T-cell (primary cell): ENCODE data around the gene SAPCD2. TPM values are rescaled to one million over a fixed set of nuclear protein-coding genes. Genes with fewer than 3 reads are reported as not detected.
A peak's percentile ranks its signal among the peaks of the same experiment; 100 is the strongest.

Experiments
- ATAC-seq, 4 experiments: fragments of 200-7000 bp in 3 of 4; fragments of 150-1000 bp in 1 of 4; cut with Tn5 transposase; replicated peaks in 1 of 4; 1 replicate in 3 of 4; 2 replicates in 1 of 4; pipeline ENCODE4 v1.10.0; 2021; ENCODE audit warnings: moderate library complexity in 3 of 4, mild to moderate bottlenecking in 2 of 4, moderate number of reproducible peaks in 1 of 4
- CTCF ChIA-PET, 2 donors: fragments of 300-600 bp; sonication (Branson Sonifier 250); formaldehyde crosslinking; loops; one replicate each; lab custom pipeline; 2022; ENCODE audit warnings: antibody characterized with exemption in 2 of 2; lab: Charles Lee
- POLR2A ChIA-PET, 2 donors: fragments of 300-600 bp; sonication (Branson Sonifier 250); formaldehyde crosslinking; loops; one replicate each; lab custom pipeline; 2022; ENCODE audit warnings: antibody characterized with exemption in 2 of 2; lab: Charles Lee
- DNase-seq, 35 experiments: peaks; one replicate each; pipeline versions ENCODE4 v3.0.0 to v3.0.0-alpha.2; 2013 to 2023
- H3K27ac ChIP-seq: one replicate; pipeline ENCODE4 v1.5.1; 2013; ENCODE audit warnings: low read length
- H3K27me3 ChIP-seq, 2 experiments: replicated peaks in 1 of 2; 1 replicate in 1 of 2; 2 replicates in 1 of 2; pipeline versions ENCODE4 v1.6.1 to v1.7.0; 2013; ENCODE audit warnings: low read length in 1 of 2, mixed read lengths in 1 of 2; ENCODE audit not compliant: control insufficient read depth in 2 of 2, insufficient read depth in 2 of 2; ENCODE audit errors: extremely low read depth in 1 of 2
- H3K36me3 ChIP-seq, 2 donors: 1 replicate in 1 of 2; 2 replicates in 1 of 2; pipeline versions ENCODE4 v1.6.1 to v1.7.0; 2013; ENCODE audit warnings: low read length in 1 of 2; ENCODE audit not compliant: control insufficient read depth in 2 of 2, insufficient read depth in 1 of 2; ENCODE audit errors: extremely low read depth in 1 of 2
- H3K4me1 ChIP-seq, 2 experiments: 1 replicate in 1 of 2; 2 replicates in 1 of 2; pipeline versions ENCODE4 v1.6.1 to v1.7.0; 2013; ENCODE audit warnings: low read length in 2 of 2, mixed read lengths in 1 of 2; ENCODE audit not compliant: insufficient read depth in 2 of 2, control insufficient read depth in 1 of 2; ENCODE audit errors: extremely low read depth in 1 of 2
- H3K4me3 ChIP-seq, 2 donors: 1 replicate in 1 of 2; 2 replicates in 1 of 2; pipeline versions ENCODE4 v1.5.1 to v1.7.0; 2013; ENCODE audit warnings: mild to moderate bottlenecking in 2 of 2, low read length in 1 of 2, moderate library complexity in 1 of 2; ENCODE audit not compliant: control insufficient read depth in 1 of 2; ENCODE audit errors: extremely low read depth in 1 of 2
- H3K9me3 ChIP-seq: 2 replicates; pipeline ENCODE4 v1.7.0; 2013
- H3K27ac Mint-ChIP-seq, 2 donors: one replicate each; pipeline ENCODE4 v1.8.0; 2020 to 2021; ENCODE audit warnings: mild to moderate bottlenecking in 2 of 2, mixed read lengths in 2 of 2
- H3K27me3 Mint-ChIP-seq, 2 donors: one replicate each; pipeline ENCODE4 v1.8.0; 2021 to 2022; ENCODE audit warnings: mixed read lengths in 2 of 2
- H3K36me3 Mint-ChIP-seq: one replicate; pipeline ENCODE4 v1.8.0; 2021; ENCODE audit warnings: mixed read lengths
- H3K4me1 Mint-ChIP-seq, 3 donors: one replicate each; pipeline ENCODE4 v1.8.0; 2020 to 2022; ENCODE audit warnings: mixed read lengths in 3 of 3, mild to moderate bottlenecking in 1 of 3
- H3K4me3 Mint-ChIP-seq, 3 donors: one replicate each; pipeline ENCODE4 v1.8.0; 2020 to 2022; ENCODE audit warnings: mild to moderate bottlenecking in 3 of 3, mixed read lengths in 3 of 3, moderate library complexity in 3 of 3
- H3K9me3 Mint-ChIP-seq, 3 donors: one replicate each; pipeline ENCODE4 v1.8.0; 2020 to 2022; ENCODE audit warnings: mixed read lengths in 3 of 3
- whole genome bisulfite sequencing: methylation state at CpG from one replicate; pipeline ENCODE4 v1.1.5; 2013; ENCODE audit warnings: missing lambda C conversion rate; ENCODE audit not compliant: insufficient coverage; 5-methylcytosine and 5-hydroxymethylcytosine counted together
- total RNA-seq, 35 experiments: library from RNA in 6 of 35; stranded (reverse) in 6 of 35; fragments of 120-200 nt in 1 of 35; gene quantifications; one replicate each; pipeline versions ENCODE4 v1.2.1 to v1.2.4 and lab custom pipeline; 2013 to 2026

Gene SAPCD2
- total RNA-seq, 5 donors from 2014 or later (not counting 1 experiment from before 2014, with no cell fraction given), result 0.33 to 1.0 (median 0.83) TPM

DNA sequence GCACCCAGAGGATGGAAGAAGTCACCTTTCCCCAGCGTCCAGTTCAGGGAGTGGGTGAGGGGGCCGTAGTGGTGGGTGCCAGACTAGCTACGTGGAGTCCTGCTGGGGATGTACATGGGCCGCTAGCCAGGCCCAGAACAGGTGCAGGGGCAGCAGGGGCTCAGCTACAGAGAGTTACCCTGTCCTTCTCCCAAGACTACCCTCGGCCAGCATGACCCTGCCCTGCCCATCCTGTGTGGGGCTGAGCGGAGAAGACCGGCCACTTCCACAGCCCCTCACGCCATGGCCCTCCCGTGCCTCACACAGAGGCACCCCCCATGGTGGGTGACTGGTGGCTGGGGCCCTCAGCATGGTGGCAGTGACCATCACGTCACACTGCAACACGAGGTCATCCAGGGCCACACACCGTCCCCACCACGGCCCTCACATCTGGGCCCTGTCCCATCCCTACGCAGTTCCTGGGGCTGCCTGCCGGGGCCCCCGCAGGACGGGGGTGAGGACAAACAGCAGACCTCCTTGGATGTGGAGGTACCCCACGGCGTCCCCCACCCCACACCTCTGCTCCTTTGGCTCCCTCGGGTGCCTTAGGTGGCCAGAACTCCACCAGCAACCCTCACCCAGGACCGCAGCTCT lies 45.2 kb upstream of the SAPCD2 start:
- Mint-ChIP-seq H3K9me3 (no peaks in the 10 kb centered on the region), H3K36me3 (peaks cover 3% of the 10 kb centered on the region), H3K4me3 (peak overlapping the region in 1 of 3 donors; percentile 68), H3K4me1 (peaks cover 5 to 13% (median 5%) of the 10 kb centered on the region in 3 donors), H3K27ac (no peak overlapping the region), H3K27me3 (no peaks in the 10 kb centered on the region)
- H3K4me3 ChIP-seq, result peak overlapping the region in 1 of 2 donors; percentile 52
- H3K36me3 ChIP-seq, result peaks cover 3 to 22% of the 10 kb centered on the region in 2 donors
- POLR2A ChIA-PET, result interaction anchor here in 1 of 2 donors (0.6 kb wide), 1 partner anchor 125 kb away, joined by 4 read pairs; the partner anchor contains the start of gene TUBB4B
- DNase-seq (no peak), ATAC-seq (no peak)
- no peaks in the 10 kb centered on the region for H3K9me3 ChIP-seq
- CTCF ChIA-PET, result interaction anchor here (0.5 to 0.8 kb wide), 2 partner anchors 20 to 461 kb away, joined by 3 read pairs; no protein-coding TSS in a partner anchor
- no peak overlapping the region for H3K27ac ChIP-seq
- peaks cover 0 to 2% of the 10 kb centered on the region in 2 experiments for H3K27me3 ChIP-seq
- WGBS, result 88% methylated on average over 16 of the region's 21 CpGs
- H3K4me1 ChIP-seq, result peaks cover 4 to 27% of the 10 kb centered on the region in 2 experiments

DNA sequence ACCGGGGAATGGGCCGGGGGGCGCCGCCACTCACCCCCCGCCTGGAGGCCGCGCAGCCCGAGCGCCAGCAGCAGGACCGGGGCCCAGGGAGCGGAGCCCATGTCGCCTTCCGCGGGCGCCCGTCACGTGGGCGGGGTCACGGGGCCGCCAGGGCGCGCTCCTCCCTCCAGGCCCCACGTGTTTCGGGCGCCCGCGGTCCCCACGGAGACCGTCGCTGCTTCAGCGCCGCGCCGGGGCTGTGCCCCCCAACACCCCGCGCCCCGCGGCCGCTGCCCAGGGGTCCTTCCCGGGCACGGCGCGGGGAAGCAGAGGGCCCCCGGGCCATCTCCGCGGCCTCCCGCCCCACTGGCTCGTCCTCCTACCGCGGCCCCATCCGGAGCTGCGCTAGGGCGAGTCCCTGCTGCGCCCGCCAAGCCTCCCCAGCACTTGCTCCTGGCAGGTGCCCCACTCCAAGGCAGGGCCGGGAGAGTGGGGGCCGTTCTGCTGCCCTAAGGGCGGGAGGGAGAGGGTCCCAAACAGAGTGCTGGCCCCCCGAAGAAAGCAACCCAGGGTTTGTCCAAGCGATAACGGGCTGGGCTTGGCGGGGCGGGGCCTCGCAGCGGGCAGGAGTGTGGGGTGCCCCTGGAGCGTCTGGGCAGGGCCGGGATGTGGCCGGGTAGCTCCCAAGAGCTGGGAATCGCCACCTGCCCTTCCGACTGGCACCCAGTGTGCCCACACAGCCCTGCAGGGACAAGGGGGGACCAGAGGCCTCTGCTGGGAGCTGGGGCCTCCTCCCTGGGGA lies 44.4 kb upstream of the SAPCD2 start, which contains the start of gene DPP7:
Gene DPP7 (minus strand): TSS at position 121 of the 781 bp plus-strand sequence. CDS start 20 bp downstream, at position 101.
- ATAC-seq (peak; percentile 93 to 95 (median 94)), DNase-seq (peak; percentile 43 to 89 (median 71))
- Histone ChIP-seq H3K4me3 (peak within 1 kb of the TSS; percentile 44 to 52), H3K36me3 (peaks cover 3 to 29% of the 10 kb centered on the region in 2 donors), H3K27me3 (peaks cover 0 to 2% of the 10 kb centered on the region in 2 experiments), H3K4me1 (peaks cover 4 to 27% of the 10 kb centered on the region in 2 experiments), H3K27ac (no peak within 1 kb of the TSS), H3K9me3 (no peaks in the 10 kb centered on the region)
- CTCF ChIA-PET, result interaction anchor here (0.5 to 0.8 kb wide), 2 partner anchors 19 to 462 kb away, joined by 3 read pairs; no protein-coding TSS in a partner anchor
- no peaks in the 10 kb centered on the region for H3K27me3 Mint-ChIP-seq
- H3K4me1 Mint-ChIP-seq, result peaks cover 5 to 13% (median 5%) of the 10 kb centered on the region in 3 donors
- no peaks in the 10 kb centered on the region for H3K9me3 Mint-ChIP-seq
- H3K36me3 Mint-ChIP-seq, result peaks cover 3% of the 10 kb centered on the region
- POLR2A ChIA-PET, result interaction anchor here in 1 of 2 donors (0.6 kb wide), 1 partner anchor 126 kb away, joined by 4 read pairs; the partner anchor contains the start of gene TUBB4B
- peak within 1 kb of the TSS; percentile 68 to 78 (median 71) for H3K4me3 Mint-ChIP-seq
- H3K27ac Mint-ChIP-seq, result peak within 1 kb of the TSS in 1 of 2 donors; percentile 68
- 3% methylated on average over 70 of the region's 70 CpGs for WGBS

DNA sequence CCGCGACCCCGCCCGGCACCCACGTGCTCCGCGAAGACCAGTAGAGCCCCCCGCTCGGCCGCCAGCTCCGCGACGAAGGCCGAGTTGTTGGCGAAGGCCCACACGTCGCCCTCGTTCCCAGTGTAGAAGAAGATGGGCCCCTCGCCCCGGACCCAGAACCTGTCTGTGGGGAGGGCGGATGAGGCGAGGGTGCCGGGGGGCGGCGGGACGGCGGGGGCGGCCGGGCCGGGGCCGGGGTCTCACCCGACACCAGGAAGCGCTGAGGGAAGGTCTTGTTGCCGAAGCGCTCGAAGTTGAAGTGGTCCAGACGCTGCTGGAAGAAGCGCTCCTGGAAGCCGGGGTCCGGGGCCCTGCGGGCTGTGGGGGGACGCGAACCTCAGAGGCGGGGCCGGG lies 43.9 kb upstream of the SAPCD2 start:
- Mint-ChIP-seq H3K9me3 (no peaks in the 10 kb centered on the region), H3K27me3 (no peaks in the 10 kb centered on the region), H3K4me1 (peaks cover 5 to 10% (median 5%) of the 10 kb centered on the region in 3 donors), H3K36me3 (peaks cover 3% of the 10 kb centered on the region), H3K4me3 (peak overlapping the region; percentile 49 to 71 (median 68)), H3K27ac (no peak overlapping the region)
- peaks cover 0 to 2% of the 10 kb centered on the region in 2 experiments for H3K27me3 ChIP-seq
- H3K4me3 ChIP-seq, result peak overlapping the region; percentile 44 to 47
- WGBS, result 0% methylated on average over 37 of the region's 45 CpGs
- no peaks in the 10 kb centered on the region for H3K9me3 ChIP-seq
- DNase-seq, result no peak
- ChIA-PET CTCF (no interaction called here), POLR2A (interaction anchor here in 1 of 2 donors (0.7 kb wide), 1 partner anchor 17 kb away, joined by 11 read pairs; no protein-coding TSS in a partner anchor)
- H3K36me3 ChIP-seq, result peaks cover 7 to 35% of the 10 kb centered on the region in 2 donors
- H3K27ac ChIP-seq, result no peak overlapping the region
- ATAC-seq, result peak; percentile 13 to 42 (median 16)
- H3K4me1 ChIP-seq, result peaks cover 4 to 27% of the 10 kb centered on the region in 2 experiments

DNA sequence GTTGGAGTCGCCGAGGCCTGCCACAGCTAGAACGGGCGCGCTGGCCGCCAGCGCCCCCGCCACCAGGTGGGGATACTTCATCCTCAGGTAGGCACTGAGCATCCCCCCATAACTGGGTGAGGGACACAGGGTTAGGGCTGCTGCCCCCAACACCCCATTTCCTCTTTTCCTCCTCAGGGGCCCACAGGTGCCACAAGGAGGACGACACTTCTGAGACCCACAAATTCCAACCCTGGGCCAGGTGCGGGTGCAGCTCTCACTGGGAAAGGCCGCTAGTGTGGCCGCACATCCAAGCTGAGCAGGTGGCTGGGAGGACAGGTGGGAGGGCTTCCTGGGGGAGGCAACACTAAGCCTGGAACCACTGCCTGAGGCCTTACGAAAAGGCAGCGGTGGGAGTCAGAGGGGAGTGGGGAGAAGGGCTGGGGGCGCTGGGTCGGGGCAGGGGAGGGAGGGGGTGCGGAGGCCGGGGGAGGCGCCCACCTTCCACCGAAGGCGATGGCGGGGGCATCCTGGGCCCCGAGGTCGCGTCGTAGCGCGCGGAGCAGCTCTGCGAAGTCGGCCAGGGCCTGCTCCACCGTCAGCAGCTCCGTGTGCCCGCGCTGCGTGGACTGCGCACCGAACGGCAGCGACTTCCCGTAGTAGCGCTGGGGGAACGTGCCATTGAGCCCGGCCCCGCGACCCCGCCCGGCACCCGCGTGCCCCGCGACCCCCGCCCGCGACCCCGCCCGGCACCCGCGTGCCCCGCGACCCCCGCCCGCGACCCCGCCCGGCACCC lies 43.2 kb upstream of the SAPCD2 start:
- H3K4me3 ChIP-seq, result no peak overlapping the region

DNA sequence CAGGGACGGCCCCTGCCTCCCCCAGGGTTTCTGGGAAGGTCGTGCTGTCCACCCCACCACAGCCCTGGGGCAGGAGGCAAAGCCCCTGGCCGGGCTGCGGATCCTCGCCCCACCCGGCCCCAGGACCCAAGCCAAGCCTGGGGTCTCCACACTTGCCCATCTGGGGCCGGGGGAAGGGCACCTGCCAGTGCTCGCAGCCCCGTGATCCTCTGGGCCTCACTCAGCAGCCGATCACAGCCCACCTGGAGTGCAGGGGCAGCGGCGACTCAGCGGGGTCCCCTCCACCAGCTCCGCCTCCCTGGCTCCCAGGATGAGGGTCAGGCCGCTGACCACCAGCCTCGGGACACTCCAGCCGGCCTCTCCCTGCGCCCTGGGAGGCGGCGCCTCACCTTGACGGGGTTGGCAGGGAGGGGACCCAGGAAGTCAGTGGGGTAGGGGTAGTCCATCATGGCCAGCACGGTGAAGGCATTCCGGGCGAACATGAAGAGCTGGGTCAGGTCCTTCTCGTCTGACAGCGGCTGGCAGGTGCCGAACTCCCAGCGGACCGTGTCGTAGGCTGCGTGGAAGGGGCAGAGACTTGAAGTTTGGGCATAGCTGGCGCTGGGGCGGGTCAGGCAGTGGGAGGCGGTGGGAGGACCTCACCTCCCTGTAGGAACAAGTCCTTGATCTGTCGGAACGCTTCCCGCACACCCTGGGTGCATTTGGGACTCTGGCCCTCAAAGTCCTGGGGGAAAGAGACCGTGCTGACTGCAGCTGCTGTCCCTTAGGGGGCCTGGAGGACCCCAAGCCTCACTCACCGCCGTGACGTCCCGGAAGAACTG lies 42.4 kb upstream of the SAPCD2 start:
- H3K4me1 ChIP-seq, result peaks cover 4 to 27% of the 10 kb centered on the region in 2 experiments
- no peaks in the 10 kb centered on the region for H3K27me3 Mint-ChIP-seq
- peaks cover 8 to 49% of the 10 kb centered on the region in 2 donors for H3K36me3 ChIP-seq
- no peak overlapping the region for H3K4me3 ChIP-seq
- peaks cover 0 to 2% of the 10 kb centered on the region in 2 experiments for H3K27me3 ChIP-seq
- no peak for DNase-seq
- POLR2A ChIA-PET, result no interaction called here
- peak overlapping the region; percentile 68 to 78 (median 71) for H3K4me3 Mint-ChIP-seq
- no peaks in the 10 kb centered on the region for H3K9me3 Mint-ChIP-seq
- CTCF ChIA-PET, result interaction anchor here (0.7 to 0.9 kb wide), 2 partner anchors 17 to 212 kb away, joined by 3 read pairs; no protein-coding TSS in a partner anchor
- H3K27ac Mint-ChIP-seq, result peak overlapping the region in 1 of 2 donors; percentile 8
- peaks cover 3% of the 10 kb centered on the region for H3K36me3 Mint-ChIP-seq
- H3K27ac ChIP-seq, result no peak overlapping the region
- no peak for ATAC-seq
- WGBS, result 95% methylated on average over 29 of the region's 42 CpGs
- H3K4me1 Mint-ChIP-seq, result peaks cover 5 to 7% (median 5%) of the 10 kb centered on the region in 3 donors
- H3K9me3 ChIP-seq, result no peaks in the 10 kb centered on the region

More for the DNA sequence above, 43.2 kb upstream of the SAPCD2 start:
- DNase-seq, result peak in 16 of 35 experiments; percentile 19 to 62 (median 34)
- Histone ChIP-seq H3K4me1 (peaks cover 4 to 27% of the 10 kb centered on the region in 2 experiments), H3K27me3 (peaks cover 0 to 2% of the 10 kb centered on the region in 2 experiments), H3K36me3 (peaks cover 7 to 41% of the 10 kb centered on the region in 2 donors), H3K9me3 (no peaks in the 10 kb centered on the region), H3K27ac (no peak overlapping the region)
- ChIA-PET POLR2A (interaction anchor here in 1 of 2 donors (0.7 kb wide), 1 partner anchor 17 kb away, joined by 11 read pairs; no protein-coding TSS in a partner anchor), CTCF (interaction anchor here (0.6 to 0.9 kb wide), 3 partner anchors 18 to 212 kb away, joined by 3 read pairs; no protein-coding TSS in a partner anchor)
- H3K4me3 Mint-ChIP-seq, result peak overlapping the region; percentile 68 to 78 (median 71)
- H3K27me3 Mint-ChIP-seq, result no peaks in the 10 kb centered on the region
- WGBS, result 12% methylated on average over 46 of the region's 66 CpGs
- peaks cover 5 to 7% (median 5%) of the 10 kb centered on the region in 3 donors for H3K4me1 Mint-ChIP-seq
- peak; percentile 41 to 49 (median 44) for ATAC-seq
- no peaks in the 10 kb centered on the region for H3K9me3 Mint-ChIP-seq
- H3K27ac Mint-ChIP-seq, result peak overlapping the region; percentile 8 to 68
- H3K36me3 Mint-ChIP-seq, result peaks cover 3% of the 10 kb centered on the region
